GM03348 (cell line): ENCODE measurements around the gene MAEA.
A peak's percentile ranks its signal among the peaks of the same experiment; 100 is the strongest.

ENCODE experiments used
- DNase-seq: peaks from one replicate; pipeline ENCODE4 v3.0.0; 2012; ENCODE audit warnings: low spot score

The MAEA gene

GRCh38 chr4:1249731-1250526 lies 39.8 kb upstream of the MAEA start:
- peak; percentile 73 for DNase-seq

- DNase-seq: no peak
Observed at GRCh38 chr4:1250527-1250812, 39.2 kb upstream of the MAEA start.

GRCh38 chr4:1250921-1251772 lies 38.5 kb upstream of the MAEA start:
- no peak for DNase-seq

- DNase-seq: no peak
Observed at GRCh38 chr4:1251773-1252066, 38.0 kb upstream of the MAEA start.

- DNase-seq: no peak
Observed at GRCh38 chr4:1252928-1253492, 36.7 kb upstream of the MAEA start.

- DNase-seq: no peak
Observed at GRCh38 chr4:1253831-1254230, 35.9 kb upstream of the MAEA start.

GRCh38 chr4:1255151-1255550 lies 34.5 kb upstream of the MAEA start:
- DNase-seq: no peak

- no peak for DNase-seq
Observed at GRCh38 chr4:1255699-1256098, 34.0 kb upstream of the MAEA start.

- DNase-seq: no peak
Observed at GRCh38 chr4:1258457-1258856, 31.2 kb upstream of the MAEA start.

GRCh38 chr4:1259966-1260365 lies 29.7 kb upstream of the MAEA start:
- DNase-seq: no peak

- DNase-seq: no peak
Observed at GRCh38 chr4:1260418-1261106, 29.1 kb upstream of the MAEA start.

- DNase-seq: no peak
Observed at GRCh38 chr4:1261107-1261928, 28.4 kb upstream of the MAEA start.

GRCh38 chr4:1264942-1265341 lies 24.7 kb upstream of the MAEA start:
- no peak for DNase-seq

GRCh38 chr4:1265351-1265750 lies 24.3 kb upstream of the MAEA start:
- no peak for DNase-seq

GRCh38 chr4:1266881-1267763 lies 22.6 kb upstream of the MAEA start:
- no peak for DNase-seq

- DNase-seq: no peak
Observed at GRCh38 chr4:1269209-1269608, 20.5 kb upstream of the MAEA start.

- no peak for DNase-seq
Observed at GRCh38 chr4:1271686-1272085, 18.0 kb upstream of the MAEA start.

GRCh38 chr4:1274871-1275270 lies 14.8 kb upstream of the MAEA start:
- no peak for DNase-seq

GRCh38 chr4:1276984-1277383 lies 12.7 kb upstream of the MAEA start:
- DNase-seq: no peak

GRCh38 chr4:1277667-1278665 lies 11.7 kb upstream of the MAEA start:
- no peak for DNase-seq
